ENCODE data around the gene NOTCH2.
"Not testable (repeated sequence)": the region's sequence is repeated elsewhere in the genome, so short reads cannot be mapped to it uniquely, and the experiment has no call there.

NOTCH2 gene

GRCh38 chr1:120100590-120100989, 31.1 kb upstream of the NOTCH2 start:
- not testable (repeated sequence) for H3K36me3 ChIP-seq (ENCODE audit: insufficient read depth, low read length); H3K27ac ChIP-seq (ENCODE audit: low read depth, low read length); H3K4me3 ChIP-seq (ENCODE audit: low read depth in 1 of 2, low read length in 2 of 2); H3K9ac ChIP-seq (ENCODE audit: low read length); H3K4me1 ChIP-seq (ENCODE audit: insufficient read depth, low read length); H3K27me3 ChIP-seq (ENCODE audit: control insufficient read depth in 1 of 2, insufficient read depth in 2 of 2, low read length in 2 of 2); H3K9me3 ChIP-seq (ENCODE audit: low read length)

- not testable (repeated sequence) for H3K9me3 ChIP-seq (ENCODE audit: low read length); H3K27ac ChIP-seq (ENCODE audit: low read depth, low read length); H3K36me3 ChIP-seq (ENCODE audit: insufficient read depth, low read length); H3K9ac ChIP-seq (ENCODE audit: low read length); H3K27me3 ChIP-seq (ENCODE audit: control insufficient read depth in 1 of 2, insufficient read depth in 2 of 2, low read length in 2 of 2); H3K4me1 ChIP-seq (ENCODE audit: insufficient read depth, low read length); H3K4me3 ChIP-seq (ENCODE audit: low read depth in 1 of 2, low read length in 2 of 2)
Measured at GRCh38 chr1:120098986-120099759, 29.7 kb upstream of the NOTCH2 start.

GRCh38 chr1:120096981-120097545, 27.6 kb upstream of the NOTCH2 start:
- not testable (repeated sequence) for H3K9ac ChIP-seq (ENCODE audit: low read length); H3K36me3 ChIP-seq (ENCODE audit: insufficient read depth, low read length); H3K4me1 ChIP-seq (ENCODE audit: insufficient read depth, low read length); H3K27me3 ChIP-seq (ENCODE audit: control insufficient read depth in 1 of 2, insufficient read depth in 2 of 2, low read length in 2 of 2); H3K9me3 ChIP-seq (ENCODE audit: low read length); H3K4me3 ChIP-seq (ENCODE audit: low read depth in 1 of 2, low read length in 2 of 2); H3K27ac ChIP-seq (ENCODE audit: low read depth, low read length)

GRCh38 chr1:120093548-120094181, 24.2 kb upstream of the NOTCH2 start:
- not testable (repeated sequence) for H3K9me3 ChIP-seq (ENCODE audit: low read length); H3K36me3 ChIP-seq (ENCODE audit: insufficient read depth, low read length); H3K4me3 ChIP-seq (ENCODE audit: low read depth in 1 of 2, low read length in 2 of 2); H3K4me1 ChIP-seq (ENCODE audit: insufficient read depth, low read length); H3K9ac ChIP-seq (ENCODE audit: low read length); H3K27me3 ChIP-seq (ENCODE audit: control insufficient read depth in 1 of 2, insufficient read depth in 2 of 2, low read length in 2 of 2); H3K27ac ChIP-seq (ENCODE audit: low read depth, low read length)

- not testable (repeated sequence) for H3K9me3 ChIP-seq (ENCODE audit: low read length); H3K9ac ChIP-seq (ENCODE audit: low read length); H3K4me3 ChIP-seq (ENCODE audit: low read depth in 1 of 2, low read length in 2 of 2); H3K4me1 ChIP-seq (ENCODE audit: insufficient read depth, low read length); H3K27me3 ChIP-seq (ENCODE audit: control insufficient read depth in 1 of 2, insufficient read depth in 2 of 2, low read length in 2 of 2); H3K36me3 ChIP-seq (ENCODE audit: insufficient read depth, low read length); H3K27ac ChIP-seq (ENCODE audit: low read depth, low read length)
Measured at GRCh38 chr1:120092232-120093218, 23.1 kb upstream of the NOTCH2 start.

GRCh38 chr1:120090830-120091229, 21.4 kb upstream of the NOTCH2 start:
- H3K9ac ChIP-seq (ENCODE audit: low read length); H3K4me1 ChIP-seq (ENCODE audit: insufficient read depth, low read length); H3K27ac ChIP-seq (ENCODE audit: low read depth, low read length); H3K9me3 ChIP-seq (ENCODE audit: low read length); H3K36me3 ChIP-seq (ENCODE audit: insufficient read depth, low read length); H3K27me3 ChIP-seq (ENCODE audit: control insufficient read depth in 1 of 2, insufficient read depth in 2 of 2, low read length in 2 of 2); H3K4me3 ChIP-seq (ENCODE audit: low read depth in 1 of 2, low read length in 2 of 2): not testable (repeated sequence)

GRCh38 chr1:120087959-120088358, 18.5 kb upstream of the NOTCH2 start:
- not testable (repeated sequence) for H3K9ac ChIP-seq (ENCODE audit: low read length); H3K36me3 ChIP-seq (ENCODE audit: insufficient read depth, low read length)

GRCh38 chr1:120069920-120070214, 405 bp upstream of the NOTCH2 start:
- H3K27ac ChIP-seq (ENCODE audit: low read depth, low read length); H3K4me3 ChIP-seq (ENCODE audit: low read depth in 1 of 2, low read length in 2 of 2); H3K4me1 ChIP-seq (ENCODE audit: insufficient read depth, low read length): not testable (repeated sequence)

More at GRCh38 chr1:120087959-120088358, 18.5 kb upstream of the NOTCH2 start:
- H3K4me3 ChIP-seq (ENCODE audit: low read depth in 1 of 2, low read length in 2 of 2); H3K4me1 ChIP-seq (ENCODE audit: insufficient read depth, low read length); H3K27me3 ChIP-seq (ENCODE audit: control insufficient read depth in 1 of 2, insufficient read depth in 2 of 2, low read length in 2 of 2); H3K9me3 ChIP-seq (ENCODE audit: low read length); H3K27ac ChIP-seq (ENCODE audit: low read depth, low read length): not testable (repeated sequence)

GRCh38 chr1:120068683-120069066, 787 bp downstream of the NOTCH2 start:
- not testable (repeated sequence) for H3K4me3 ChIP-seq (ENCODE audit: low read depth in 1 of 2, low read length in 2 of 2); H3K36me3 ChIP-seq (ENCODE audit: insufficient read depth, low read length); H3K27ac ChIP-seq (ENCODE audit: low read depth, low read length); H3K9ac ChIP-seq (ENCODE audit: low read length); H3K4me1 ChIP-seq (ENCODE audit: insufficient read depth, low read length); H3K27me3 ChIP-seq (ENCODE audit: control insufficient read depth in 1 of 2, insufficient read depth in 2 of 2, low read length in 2 of 2); H3K9me3 ChIP-seq (ENCODE audit: low read length)

More at GRCh38 chr1:120069920-120070214, 405 bp upstream of the NOTCH2 start:
- H3K9me3 ChIP-seq (ENCODE audit: low read length); H3K36me3 ChIP-seq (ENCODE audit: insufficient read depth, low read length); H3K9ac ChIP-seq (ENCODE audit: low read length); H3K27me3 ChIP-seq (ENCODE audit: control insufficient read depth in 1 of 2, insufficient read depth in 2 of 2, low read length in 2 of 2): not testable (repeated sequence)

- not testable (repeated sequence) for H3K9ac ChIP-seq (ENCODE audit: low read length); H3K27me3 ChIP-seq (ENCODE audit: control insufficient read depth in 1 of 2, insufficient read depth in 2 of 2, low read length in 2 of 2); H3K9me3 ChIP-seq (ENCODE audit: low read length); H3K4me3 ChIP-seq (ENCODE audit: low read depth in 1 of 2, low read length in 2 of 2); H3K4me1 ChIP-seq (ENCODE audit: insufficient read depth, low read length); H3K36me3 ChIP-seq (ENCODE audit: insufficient read depth, low read length); H3K27ac ChIP-seq (ENCODE audit: low read depth, low read length)
Measured at GRCh38 chr1:120048208-120048607, 21.3 kb downstream of the NOTCH2 start.

GRCh38 chr1:120041771-120042170, 27.7 kb downstream of the NOTCH2 start:
- not testable (repeated sequence) for H3K27ac ChIP-seq (ENCODE audit: low read depth, low read length); H3K9me3 ChIP-seq (ENCODE audit: low read length); H3K4me1 ChIP-seq (ENCODE audit: insufficient read depth, low read length); H3K4me3 ChIP-seq (ENCODE audit: low read depth in 1 of 2, low read length in 2 of 2); H3K9ac ChIP-seq (ENCODE audit: low read length); H3K36me3 ChIP-seq (ENCODE audit: insufficient read depth, low read length); H3K27me3 ChIP-seq (ENCODE audit: control insufficient read depth in 1 of 2, insufficient read depth in 2 of 2, low read length in 2 of 2)

Data from muscle layer of colon (tissue), 2 donors.